ENCODE data around the gene GPR176.

GPR176 gene

GRCh38 chr15:39951561-39951960, 31.5 kb upstream of the GPR176 start:
- Histone ChIP-seq H3K4me1 (ENCODE audit: control insufficient read depth, insufficient read depth, low read length) (no peaks in the 10 kb centered on the region), H3K4me3 (ENCODE audit: insufficient read depth, low read depth, low read length) (no peak overlapping the region), H3K27ac (ENCODE audit: insufficient read depth, low read depth, low read length, poor library complexity, severe bottlenecking) (no peak overlapping the region), H3K27me3 (ENCODE audit: control insufficient read depth, insufficient read depth, low read length, poor library complexity, severe bottlenecking) (no peaks in the 10 kb centered on the region), H3K9me3 (ENCODE audit: control insufficient read depth, low read length) (no peaks in the 10 kb centered on the region), H3K36me3 (ENCODE audit: control insufficient read depth, insufficient read depth, low read length) (peaks cover 15% of the 10 kb centered on the region)
- 85 to 91% methylated on average over 7 of the region's 7 CpGs for WGBS, 2 experiments

GRCh38 chr15:39948817-39949216, 28.8 kb upstream of the GPR176 start:
- H3K27ac ChIP-seq (ENCODE audit: insufficient read depth, low read depth, low read length, poor library complexity, severe bottlenecking) = no peak overlapping the region
- H3K36me3 ChIP-seq (ENCODE audit: control insufficient read depth, insufficient read depth, low read length) = peaks cover 31% of the 10 kb centered on the region
- 96 to 98% methylated on average over 5 of the region's 5 CpGs for WGBS, 2 experiments
- H3K9me3 ChIP-seq (ENCODE audit: control insufficient read depth, low read length) = no peaks in the 10 kb centered on the region
- H3K4me1 ChIP-seq (ENCODE audit: control insufficient read depth, insufficient read depth, low read length) = no peaks in the 10 kb centered on the region
- H3K4me3 ChIP-seq (ENCODE audit: insufficient read depth, low read depth, low read length) = no peak overlapping the region
- no peaks in the 10 kb centered on the region for H3K27me3 ChIP-seq (ENCODE audit: control insufficient read depth, insufficient read depth, low read length, poor library complexity, severe bottlenecking)

GRCh38 chr15:39947401-39948197, 27.5 kb upstream of the GPR176 start:
- no peak overlapping the region for H3K27ac ChIP-seq (ENCODE audit: insufficient read depth, low read depth, low read length, poor library complexity, severe bottlenecking)
- peaks cover 34% of the 10 kb centered on the region for H3K36me3 ChIP-seq (ENCODE audit: control insufficient read depth, insufficient read depth, low read length)
- 96 to 100% methylated on average over 1 of the region's 1 CpG for WGBS, 2 experiments
- H3K27me3 ChIP-seq (ENCODE audit: control insufficient read depth, insufficient read depth, low read length, poor library complexity, severe bottlenecking) = no peaks in the 10 kb centered on the region
- H3K9me3 ChIP-seq (ENCODE audit: control insufficient read depth, low read length) = no peaks in the 10 kb centered on the region
- no peak overlapping the region for H3K4me3 ChIP-seq (ENCODE audit: insufficient read depth, low read depth, low read length)
- no peaks in the 10 kb centered on the region for H3K4me1 ChIP-seq (ENCODE audit: control insufficient read depth, insufficient read depth, low read length)

GRCh38 chr15:39946862-39947261, 26.8 kb upstream of the GPR176 start:
- Histone ChIP-seq H3K27me3 (ENCODE audit: control insufficient read depth, insufficient read depth, low read length, poor library complexity, severe bottlenecking) (no peaks in the 10 kb centered on the region), H3K36me3 (ENCODE audit: control insufficient read depth, insufficient read depth, low read length) (peaks cover 34% of the 10 kb centered on the region)
- 91 to 100% methylated on average over 2 to 3 of the region's 3 CpGs for WGBS, 2 experiments

GRCh38 chr15:39944726-39945125, 24.7 kb upstream of the GPR176 start:
- 94 to 97% methylated on average over 4 of the region's 4 CpGs for WGBS, 2 experiments
- no peaks in the 10 kb centered on the region for H3K9me3 ChIP-seq (ENCODE audit: control insufficient read depth, low read length)
- no peaks in the 10 kb centered on the region for H3K4me1 ChIP-seq (ENCODE audit: control insufficient read depth, insufficient read depth, low read length)
- no peak overlapping the region for H3K4me3 ChIP-seq (ENCODE audit: insufficient read depth, low read depth, low read length)
- H3K27ac ChIP-seq (ENCODE audit: insufficient read depth, low read depth, low read length, poor library complexity, severe bottlenecking) = no peak overlapping the region
- peaks cover 32% of the 10 kb centered on the region for H3K36me3 ChIP-seq (ENCODE audit: control insufficient read depth, insufficient read depth, low read length)
- H3K27me3 ChIP-seq (ENCODE audit: control insufficient read depth, insufficient read depth, low read length, poor library complexity, severe bottlenecking) = no peaks in the 10 kb centered on the region

More at GRCh38 chr15:39946862-39947261, 26.8 kb upstream of the GPR176 start:
- H3K4me1 ChIP-seq (ENCODE audit: control insufficient read depth, insufficient read depth, low read length) = no peaks in the 10 kb centered on the region
- H3K4me3 ChIP-seq (ENCODE audit: insufficient read depth, low read depth, low read length) = no peak overlapping the region
- no peak overlapping the region for H3K27ac ChIP-seq (ENCODE audit: insufficient read depth, low read depth, low read length, poor library complexity, severe bottlenecking)
- H3K9me3 ChIP-seq (ENCODE audit: control insufficient read depth, low read length) = no peaks in the 10 kb centered on the region

- Histone ChIP-seq H3K27ac (ENCODE audit: insufficient read depth, low read depth, low read length, poor library complexity, severe bottlenecking) (no peak overlapping the region), H3K36me3 (ENCODE audit: control insufficient read depth, insufficient read depth, low read length) (peaks cover 32% of the 10 kb centered on the region), H3K9me3 (ENCODE audit: control insufficient read depth, low read length) (no peaks in the 10 kb centered on the region), H3K4me3 (ENCODE audit: insufficient read depth, low read depth, low read length) (no peak overlapping the region), H3K4me1 (ENCODE audit: control insufficient read depth, insufficient read depth, low read length) (no peaks in the 10 kb centered on the region), H3K27me3 (ENCODE audit: control insufficient read depth, insufficient read depth, low read length, poor library complexity, severe bottlenecking) (no peaks in the 10 kb centered on the region)
- 93 to 96% methylated on average over 3 of the region's 3 CpGs for WGBS, 2 experiments
Measured at GRCh38 chr15:39942753-39943150, 22.7 kb upstream of the GPR176 start.

GRCh38 chr15:39942101-39942752, 22.2 kb upstream of the GPR176 start:
- no peak overlapping the region for H3K4me3 ChIP-seq (ENCODE audit: insufficient read depth, low read depth, low read length)
- H3K4me1 ChIP-seq (ENCODE audit: control insufficient read depth, insufficient read depth, low read length) = no peaks in the 10 kb centered on the region
- peaks cover 32% of the 10 kb centered on the region for H3K36me3 ChIP-seq (ENCODE audit: control insufficient read depth, insufficient read depth, low read length)
- H3K27ac ChIP-seq (ENCODE audit: insufficient read depth, low read depth, low read length, poor library complexity, severe bottlenecking) = no peak overlapping the region
- no peaks in the 10 kb centered on the region for H3K9me3 ChIP-seq (ENCODE audit: control insufficient read depth, low read length)
- H3K27me3 ChIP-seq (ENCODE audit: control insufficient read depth, insufficient read depth, low read length, poor library complexity, severe bottlenecking) = no peaks in the 10 kb centered on the region
- 94 to 98% methylated on average over 2 to 3 of the region's 3 CpGs for WGBS, 2 experiments

- no peaks in the 10 kb centered on the region for H3K27me3 ChIP-seq (ENCODE audit: control insufficient read depth, insufficient read depth, low read length, poor library complexity, severe bottlenecking)
- 92 to 94% methylated on average over 6 of the region's 6 CpGs for WGBS, 2 experiments
- no peak overlapping the region for H3K27ac ChIP-seq (ENCODE audit: insufficient read depth, low read depth, low read length, poor library complexity, severe bottlenecking)
- no peaks in the 10 kb centered on the region for H3K9me3 ChIP-seq (ENCODE audit: control insufficient read depth, low read length)
- peaks cover 15% of the 10 kb centered on the region for H3K36me3 ChIP-seq (ENCODE audit: control insufficient read depth, insufficient read depth, low read length)
- no peak overlapping the region for H3K4me3 ChIP-seq (ENCODE audit: insufficient read depth, low read depth, low read length)
- H3K4me1 ChIP-seq (ENCODE audit: control insufficient read depth, insufficient read depth, low read length) = no peaks in the 10 kb centered on the region
Measured at GRCh38 chr15:39939487-39940452, 19.7 kb upstream of the GPR176 start.

- no peak overlapping the region for H3K27ac ChIP-seq (ENCODE audit: insufficient read depth, low read depth, low read length, poor library complexity, severe bottlenecking)
- no peaks in the 10 kb centered on the region for H3K4me1 ChIP-seq (ENCODE audit: control insufficient read depth, insufficient read depth, low read length)
- H3K9me3 ChIP-seq (ENCODE audit: control insufficient read depth, low read length) = no peaks in the 10 kb centered on the region
- no peak overlapping the region for H3K4me3 ChIP-seq (ENCODE audit: insufficient read depth, low read depth, low read length)
- 87 to 94% methylated on average over 5 of the region's 5 CpGs for whole genome bisulfite sequencing, 2 experiments
- no peaks in the 10 kb centered on the region for H3K27me3 ChIP-seq (ENCODE audit: control insufficient read depth, insufficient read depth, low read length, poor library complexity, severe bottlenecking)
- peaks cover 2% of the 10 kb centered on the region for H3K36me3 ChIP-seq (ENCODE audit: control insufficient read depth, insufficient read depth, low read length)
Measured at GRCh38 chr15:39937696-39938095, 17.6 kb upstream of the GPR176 start.

GRCh38 chr15:39936681-39937080, 16.6 kb upstream of the GPR176 start:
- WGBS, 2 experiments = 89 to 93% methylated on average over 3 of the region's 3 CpGs
- no peak overlapping the region for H3K4me3 ChIP-seq (ENCODE audit: insufficient read depth, low read depth, low read length)

More at GRCh38 chr15:39936681-39937080, 16.6 kb upstream of the GPR176 start:
- Histone ChIP-seq H3K27ac (ENCODE audit: insufficient read depth, low read depth, low read length, poor library complexity, severe bottlenecking) (no peak overlapping the region), H3K4me1 (ENCODE audit: control insufficient read depth, insufficient read depth, low read length) (no peaks in the 10 kb centered on the region), H3K9me3 (ENCODE audit: control insufficient read depth, low read length) (no peaks in the 10 kb centered on the region), H3K36me3 (ENCODE audit: control insufficient read depth, insufficient read depth, low read length) (peaks cover 2% of the 10 kb centered on the region), H3K27me3 (ENCODE audit: control insufficient read depth, insufficient read depth, low read length, poor library complexity, severe bottlenecking) (no peaks in the 10 kb centered on the region)
